HL-60/S4 treated with phorbol 12-myristate 13-acetate at 8.2 ng/mL for 4 days and 3 days (cell line): ENCODE data around the gene KCNQ4.

Experiments used
- in situ Hi-C: fragments of 300-500 bp; cut with MboI; formaldehyde crosslinking; loops from 2 replicates; pipeline ENCODE4 v1.15.0; 2022; ENCODE audit warnings: low sequenced_read_pairs

Gene KCNQ4

DNA sequence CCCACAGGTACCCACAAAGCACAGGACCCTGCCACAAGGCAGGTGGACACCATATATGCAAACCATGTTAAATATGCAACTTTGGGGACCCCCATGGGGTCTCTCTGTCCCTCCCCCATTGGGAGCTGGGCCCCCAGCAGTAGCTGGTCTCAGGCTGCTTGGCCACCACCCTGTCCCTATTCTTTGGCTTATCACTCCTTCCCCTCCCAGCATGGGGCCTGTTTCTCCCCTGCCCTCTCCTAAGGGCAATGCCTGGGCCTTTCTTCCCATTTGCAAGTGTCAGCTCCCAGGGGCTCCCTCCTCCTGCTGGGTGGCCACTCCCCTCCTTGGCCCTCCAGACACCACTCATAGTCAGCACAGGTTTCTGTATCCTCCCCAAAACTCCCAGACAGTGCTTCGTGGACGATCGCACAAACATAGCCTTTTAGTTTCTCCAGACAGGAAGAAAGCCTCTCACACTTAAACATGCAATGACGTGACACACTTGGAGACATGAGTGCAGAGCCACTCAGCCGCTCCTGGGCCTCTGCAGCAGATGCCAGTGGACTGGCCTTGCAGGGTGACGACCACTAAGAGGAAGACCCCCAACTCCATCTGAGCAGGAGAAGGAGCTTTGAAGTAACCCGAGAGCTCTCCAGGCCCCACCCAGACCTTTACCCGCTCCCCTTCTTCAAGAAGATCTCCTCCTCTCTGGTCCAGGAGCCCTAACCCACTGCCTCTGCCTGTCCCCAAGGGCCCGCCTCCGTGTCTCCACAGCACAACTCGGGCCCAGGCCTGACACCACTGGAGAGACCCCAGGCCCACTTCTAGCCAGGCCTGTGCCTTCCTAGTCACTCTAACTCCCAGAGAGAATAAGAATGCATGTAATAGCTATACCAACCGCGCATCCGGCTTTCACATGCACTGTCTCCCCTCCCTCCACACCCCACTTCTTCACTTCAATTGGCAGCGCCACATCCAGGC is 55.7 kb downstream of the KCNQ4 start:
- in situ Hi-C loops, result no loop called here

- in situ Hi-C loops, result no loop called here
These were observed 56.4 kb downstream of the KCNQ4 start for GRCh38 chr1:40839943-40840335.

DNA sequence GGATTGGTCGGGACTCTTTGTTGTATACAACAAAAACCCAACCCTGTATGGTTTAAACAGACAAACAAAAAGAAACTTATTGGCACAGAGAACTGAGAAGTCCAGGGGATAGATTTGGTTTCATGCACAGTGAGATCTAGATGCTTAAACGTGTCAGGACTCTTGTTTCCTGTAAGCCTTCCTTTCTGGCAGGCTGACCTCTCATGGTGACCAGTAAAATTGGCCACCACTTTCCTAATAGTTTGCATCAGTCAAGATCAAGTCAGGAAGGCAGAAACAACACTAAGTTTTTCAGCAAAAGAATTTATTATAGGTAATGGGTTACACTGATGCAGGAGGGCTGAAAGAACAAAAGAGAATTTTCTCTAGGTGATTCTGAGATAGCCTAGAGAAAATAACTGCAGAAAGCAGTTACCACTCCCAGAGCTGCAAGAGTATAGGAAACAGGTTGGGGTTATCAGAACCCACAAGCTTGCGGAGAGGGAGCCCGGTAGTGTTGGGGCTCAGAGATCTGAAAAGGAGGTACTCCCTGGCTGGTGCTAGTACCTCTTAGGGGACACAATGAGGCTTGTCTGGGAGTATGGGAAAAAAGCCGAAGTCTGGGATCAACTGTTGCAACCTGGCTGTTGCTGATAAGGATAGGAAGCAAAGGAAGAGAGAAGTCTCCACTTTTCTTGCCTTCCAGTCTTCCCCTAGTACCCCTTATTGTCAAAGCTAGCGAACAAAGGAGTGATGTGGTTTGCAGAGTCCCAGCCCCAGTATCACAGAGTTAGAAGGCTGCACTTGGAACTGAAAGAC is 57.1 kb downstream of the KCNQ4 start:
- in situ Hi-C loops, result no loop called here

GRCh38 chr1:40841602-40842001 is 58.0 kb downstream of the KCNQ4 start:
- in situ Hi-C loops, result no loop called here

DNA sequence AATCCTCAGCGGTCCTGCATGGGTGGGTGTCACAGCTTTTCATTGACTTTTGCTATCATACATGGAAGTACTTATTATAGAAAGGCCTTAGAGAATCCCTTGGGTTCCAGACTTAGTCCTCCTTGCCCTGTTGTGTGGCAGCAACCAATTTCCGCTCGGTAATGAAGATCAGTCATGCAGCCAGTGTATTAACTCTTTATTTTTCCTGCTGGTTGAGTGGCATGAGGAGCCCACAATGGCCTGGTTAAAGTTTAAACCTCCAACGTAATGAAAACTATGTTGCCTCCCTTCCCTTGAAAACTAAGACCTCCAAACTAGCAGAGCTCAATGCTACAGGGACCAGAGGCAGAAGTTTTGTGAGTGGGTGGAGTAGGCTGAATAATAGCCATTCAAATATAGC is 58.6 kb downstream of the KCNQ4 start:
- in situ Hi-C loops, result no loop called here

- in situ Hi-C loops, result no loop called here
These were observed 59.1 kb downstream of the KCNQ4 start for GRCh38 chr1:40842691-40843090.

GRCh38 chr1:40844079-40844478 is 60.5 kb downstream of the KCNQ4 start:
- in situ Hi-C loops, result no loop called here

GRCh38 chr1:40844887-40845878 is 61.6 kb downstream of the KCNQ4 start:
- in situ Hi-C loops, result no loop called here

DNA sequence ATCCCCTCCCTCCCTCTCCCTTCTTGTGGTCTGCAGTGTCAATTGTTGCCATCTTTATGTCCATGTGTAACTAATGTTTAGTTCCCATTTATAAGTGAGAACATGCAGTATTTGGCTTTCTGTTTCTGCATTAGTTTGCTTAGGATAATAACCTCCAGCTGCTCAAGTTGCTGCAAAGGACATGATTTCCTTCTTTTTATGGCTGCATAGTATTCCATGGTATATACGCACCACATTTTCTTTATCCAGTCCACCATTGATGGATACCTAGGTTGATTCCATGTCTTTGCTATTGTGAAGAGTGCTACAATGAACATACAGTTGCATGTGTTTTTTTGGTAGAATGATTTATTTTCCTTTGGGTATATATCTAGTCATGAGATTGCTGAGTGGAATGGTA is 62.3 kb downstream of the KCNQ4 start:
- in situ Hi-C loops, result no loop called here

DNA sequence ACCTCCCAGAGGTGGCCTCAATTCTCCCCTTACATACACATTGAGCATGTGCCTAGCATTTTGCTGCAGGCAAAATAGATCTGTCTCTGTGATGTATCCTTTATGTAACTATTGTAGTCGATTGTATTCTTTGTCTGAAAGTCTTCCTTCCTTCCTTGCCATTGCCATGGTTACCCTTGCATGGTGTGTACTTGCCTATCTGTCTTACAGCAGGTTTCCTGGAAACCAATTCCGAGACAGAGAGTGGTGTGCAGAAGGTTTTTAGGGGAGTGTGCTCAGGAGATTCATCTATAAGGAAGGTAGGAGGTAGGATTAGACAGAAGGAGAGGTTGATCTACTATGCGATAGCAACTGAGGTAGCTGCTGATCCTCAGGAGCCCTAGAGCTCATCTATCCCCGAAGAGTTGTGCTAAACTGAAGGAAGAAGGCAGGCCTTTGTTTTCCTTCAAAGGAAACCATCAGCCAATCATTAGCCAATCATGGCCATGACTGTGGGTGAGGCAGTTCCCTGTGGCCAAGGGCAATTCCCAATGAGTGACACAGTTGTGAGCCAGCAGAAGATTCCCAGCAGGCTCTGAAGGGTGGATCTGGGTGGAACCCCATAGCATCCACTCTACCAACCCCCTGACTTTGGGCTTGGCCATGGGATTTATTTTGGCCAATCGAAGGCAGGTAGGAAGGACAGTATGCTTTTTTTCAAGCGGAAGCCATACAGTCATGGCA is 63.6 kb downstream of the KCNQ4 start:
- in situ Hi-C loops, result no loop called here

- in situ Hi-C loops, result no loop called here
These were observed 65.1 kb downstream of the KCNQ4 start for GRCh38 chr1:40848530-40849189.

DNA sequence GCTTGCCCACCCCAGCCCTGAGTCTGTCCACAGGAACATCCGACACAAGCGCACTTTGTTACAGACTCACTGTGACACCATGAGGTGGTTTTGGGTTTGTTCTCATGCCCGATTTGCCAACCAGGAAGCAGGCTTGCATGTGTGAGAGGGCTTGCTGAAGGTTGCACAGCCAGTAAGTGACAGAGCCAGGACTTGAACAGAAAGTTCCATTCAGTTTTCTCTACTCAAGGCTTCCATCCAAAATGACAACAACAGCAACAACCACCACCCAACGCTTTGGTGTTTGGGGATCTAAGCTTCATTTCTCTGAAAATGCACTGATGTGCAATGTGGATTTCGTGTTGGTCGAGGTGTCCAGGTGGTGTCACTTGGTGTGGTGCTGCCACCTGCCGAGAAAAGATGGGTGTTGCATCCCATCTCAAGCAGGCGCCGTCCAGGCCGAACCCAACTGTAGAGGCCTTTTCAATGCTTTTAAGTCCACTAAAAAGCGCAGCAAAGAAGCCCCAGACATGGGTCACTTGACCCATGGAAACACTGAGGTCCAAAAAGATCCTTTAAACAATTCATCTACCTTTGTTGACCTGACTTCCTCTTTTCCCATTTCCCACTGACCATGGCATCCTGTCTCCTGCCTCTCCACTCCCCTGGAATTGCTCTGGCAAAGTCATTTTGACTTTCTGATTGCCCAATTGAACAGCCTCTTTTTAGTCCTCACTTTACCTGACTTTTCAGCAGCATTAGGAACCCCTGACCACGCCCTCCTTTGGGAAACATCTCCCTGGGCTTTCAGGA is 66.4 kb downstream of the KCNQ4 start:
- in situ Hi-C loops, result no loop called here

DNA sequence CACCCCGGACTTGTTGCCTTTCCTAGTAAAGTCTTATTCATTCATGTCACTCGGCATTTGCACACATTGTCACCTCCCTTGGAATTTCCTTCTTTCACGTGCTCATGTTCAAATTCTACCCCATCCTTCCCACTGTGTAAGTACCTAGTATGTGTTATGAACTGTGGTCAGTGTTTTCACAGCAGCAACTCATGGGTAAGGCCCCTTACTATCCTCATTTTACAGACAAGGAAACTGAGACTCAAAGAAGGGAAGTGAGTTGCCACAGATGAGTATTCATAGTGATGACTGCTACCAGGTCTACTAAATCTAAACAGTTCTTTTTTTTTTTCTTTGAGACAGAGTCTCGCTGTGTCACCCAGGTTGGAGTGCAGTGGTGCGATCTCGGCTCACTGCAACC is 68.1 kb downstream of the KCNQ4 start:
- in situ Hi-C loops, result no loop called here

GRCh38 chr1:40853113-40853884 is 69.7 kb downstream of the KCNQ4 start:
- in situ Hi-C loops, result no loop called here

- in situ Hi-C loops, result no loop called here
These were observed 70.2 kb downstream of the KCNQ4 start for GRCh38 chr1:40853885-40854170.

DNA sequence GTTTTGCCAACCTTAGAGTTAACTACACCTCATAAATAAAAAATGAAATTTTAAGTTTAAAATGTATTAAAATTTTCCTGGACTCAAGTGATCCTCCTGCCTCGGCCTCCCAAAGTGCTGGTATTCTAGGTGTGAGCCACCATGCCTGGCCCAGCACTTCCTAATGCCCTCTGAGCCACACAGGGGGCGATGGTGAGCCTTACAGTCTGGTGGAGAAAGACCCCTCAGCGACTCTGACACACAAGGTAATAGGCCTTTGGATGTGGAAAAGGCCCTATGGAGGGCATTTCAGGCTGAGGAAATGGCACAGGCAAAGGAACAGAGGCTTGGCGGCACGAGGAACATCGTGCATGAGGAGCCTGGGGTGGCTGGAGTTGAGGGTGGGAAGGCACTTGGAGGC is 71.9 kb downstream of the KCNQ4 start:
- in situ Hi-C loops, result loop anchor here (5.0 kb wide), 1 partner anchor 97 kb away; no protein-coding TSS in a partner anchor

- in situ Hi-C loops, result loop anchor here (5.0 kb wide), 1 partner anchor 96 kb away; no protein-coding TSS in a partner anchor
These were observed 72.5 kb downstream of the KCNQ4 start for GRCh38 chr1:40856116-40856515.
